ENCODE data around the gene SKAP1. TPM values are rescaled to one million over a fixed set of nuclear protein-coding genes. Genes with fewer than 3 reads are reported as not detected.

The SKAP1 gene
- total RNA-seq, 1 experiment from 2014 or later: not detected

- Histone ChIP-seq H3K27me3 (ENCODE audit: control insufficient read depth, insufficient read depth, low read length) (no peaks in the 10 kb centered on the region), H3K36me3 (replicated peaks; ENCODE audit: control insufficient read depth, insufficient read depth, low read length) (no peaks in the 10 kb centered on the region; the same call in 1 of the 2 replicates), H3K4me3 (ENCODE audit: insufficient read depth, low read depth, low read length) (no peak overlapping the region)
- DNase-seq: no peak
Observed at GRCh38 chr17:48129981-48130380, 300.0 kb downstream of the SKAP1 start.

- no peak for DNase-seq
- no peak overlapping the region for H3K4me3 ChIP-seq (ENCODE audit: insufficient read depth, low read depth, low read length)
- H3K36me3 ChIP-seq (replicated peaks; ENCODE audit: control insufficient read depth, insufficient read depth, low read length): no peaks in the 10 kb centered on the region; the same call in 1 of the 2 replicates
- H3K27me3 ChIP-seq (ENCODE audit: control insufficient read depth, insufficient read depth, low read length): no peaks in the 10 kb centered on the region
Observed at GRCh38 chr17:48128400-48128799, 301.6 kb downstream of the SKAP1 start.

GRCh38 chr17:48127371-48128051, 302.5 kb downstream of the SKAP1 start:
- Histone ChIP-seq H3K36me3 (replicated peaks; ENCODE audit: control insufficient read depth, insufficient read depth, low read length) (no peaks in the 10 kb centered on the region; the same call in 1 of the 2 replicates), H3K27me3 (ENCODE audit: control insufficient read depth, insufficient read depth, low read length) (no peaks in the 10 kb centered on the region), H3K4me3 (ENCODE audit: insufficient read depth, low read depth, low read length) (no peak overlapping the region)
- no peak for DNase-seq

- H3K27me3 ChIP-seq (ENCODE audit: control insufficient read depth, insufficient read depth, low read length): no peaks in the 10 kb centered on the region
- H3K36me3 ChIP-seq (replicated peaks; ENCODE audit: control insufficient read depth, insufficient read depth, low read length): peaks cover 4% of the 10 kb centered on the region
- H3K4me3 ChIP-seq (ENCODE audit: insufficient read depth, low read depth, low read length): no peak overlapping the region
- no peak for DNase-seq
Observed at GRCh38 chr17:48126532-48126850, 303.5 kb downstream of the SKAP1 start.

GRCh38 chr17:48125829-48126531, 304.0 kb downstream of the SKAP1 start:
- DNase-seq: no peak

GRCh38 chr17:48123776-48124388, 306.1 kb downstream of the SKAP1 start:
- no peaks in the 10 kb centered on the region for H3K27me3 ChIP-seq (ENCODE audit: control insufficient read depth, insufficient read depth, low read length)
- H3K36me3 ChIP-seq (replicated peaks; ENCODE audit: control insufficient read depth, insufficient read depth, low read length): peaks cover 9% of the 10 kb centered on the region
- no peak for DNase-seq
- H3K4me3 ChIP-seq (ENCODE audit: insufficient read depth, low read depth, low read length): no peak overlapping the region

More at GRCh38 chr17:48125829-48126531, 304.0 kb downstream of the SKAP1 start:
- H3K4me3 ChIP-seq (ENCODE audit: insufficient read depth, low read depth, low read length): no peak overlapping the region
- H3K36me3 ChIP-seq (replicated peaks; ENCODE audit: control insufficient read depth, insufficient read depth, low read length): peaks cover 6% of the 10 kb centered on the region
- H3K27me3 ChIP-seq (ENCODE audit: control insufficient read depth, insufficient read depth, low read length): no peaks in the 10 kb centered on the region

DNA sequence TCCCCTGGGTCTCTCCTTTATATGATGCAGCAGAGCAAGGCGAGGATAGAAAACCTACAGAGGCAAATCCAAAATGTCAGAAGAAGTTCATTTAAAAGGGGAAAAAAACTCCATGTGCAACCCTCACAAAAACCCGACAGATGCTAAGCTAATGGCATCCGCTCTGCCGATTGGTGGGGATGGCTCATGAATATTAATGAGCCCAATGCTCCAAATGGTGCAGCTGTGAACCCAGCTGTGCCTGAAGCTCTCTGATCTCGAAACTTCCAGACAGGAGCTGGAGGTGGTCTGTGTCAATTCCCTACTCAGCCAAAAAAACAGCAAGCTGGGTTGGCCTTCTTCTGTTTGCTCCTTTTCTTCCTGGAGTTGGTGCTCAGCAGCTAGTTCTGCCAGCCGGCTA, 306.9 kb downstream of the SKAP1 start:
- Histone ChIP-seq H3K36me3 (replicated peaks; ENCODE audit: control insufficient read depth, insufficient read depth, low read length) (peaks cover 12% of the 10 kb centered on the region), H3K27me3 (ENCODE audit: control insufficient read depth, insufficient read depth, low read length) (no peaks in the 10 kb centered on the region), H3K4me3 (ENCODE audit: insufficient read depth, low read depth, low read length) (no peak overlapping the region)
- peak; percentile 69 for DNase-seq

DNA sequence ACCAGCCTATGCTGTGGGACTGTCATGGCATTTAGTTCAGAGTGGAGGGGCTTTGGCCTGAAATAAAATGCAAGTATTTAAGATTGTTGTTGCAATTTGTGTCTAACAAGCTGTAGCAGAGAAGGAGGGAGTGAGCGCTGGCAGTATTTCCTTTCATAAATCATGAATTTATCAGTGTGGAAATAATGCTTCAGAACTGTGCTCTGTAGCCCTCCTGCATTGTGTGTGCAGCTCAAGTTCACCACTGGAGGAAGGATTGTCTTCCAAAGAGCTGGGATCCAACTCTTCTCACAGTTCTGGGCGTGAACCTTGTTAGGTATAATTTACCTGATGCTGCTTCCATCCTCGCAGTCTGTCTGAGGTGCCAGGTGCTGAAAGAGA, 307.4 kb downstream of the SKAP1 start:
- peaks cover 12% of the 10 kb centered on the region for H3K36me3 ChIP-seq (replicated peaks; ENCODE audit: control insufficient read depth, insufficient read depth, low read length)
- DNase-seq: no peak
- H3K4me3 ChIP-seq (ENCODE audit: insufficient read depth, low read depth, low read length): no peak overlapping the region
- no peaks in the 10 kb centered on the region for H3K27me3 ChIP-seq (ENCODE audit: control insufficient read depth, insufficient read depth, low read length)

DNA sequence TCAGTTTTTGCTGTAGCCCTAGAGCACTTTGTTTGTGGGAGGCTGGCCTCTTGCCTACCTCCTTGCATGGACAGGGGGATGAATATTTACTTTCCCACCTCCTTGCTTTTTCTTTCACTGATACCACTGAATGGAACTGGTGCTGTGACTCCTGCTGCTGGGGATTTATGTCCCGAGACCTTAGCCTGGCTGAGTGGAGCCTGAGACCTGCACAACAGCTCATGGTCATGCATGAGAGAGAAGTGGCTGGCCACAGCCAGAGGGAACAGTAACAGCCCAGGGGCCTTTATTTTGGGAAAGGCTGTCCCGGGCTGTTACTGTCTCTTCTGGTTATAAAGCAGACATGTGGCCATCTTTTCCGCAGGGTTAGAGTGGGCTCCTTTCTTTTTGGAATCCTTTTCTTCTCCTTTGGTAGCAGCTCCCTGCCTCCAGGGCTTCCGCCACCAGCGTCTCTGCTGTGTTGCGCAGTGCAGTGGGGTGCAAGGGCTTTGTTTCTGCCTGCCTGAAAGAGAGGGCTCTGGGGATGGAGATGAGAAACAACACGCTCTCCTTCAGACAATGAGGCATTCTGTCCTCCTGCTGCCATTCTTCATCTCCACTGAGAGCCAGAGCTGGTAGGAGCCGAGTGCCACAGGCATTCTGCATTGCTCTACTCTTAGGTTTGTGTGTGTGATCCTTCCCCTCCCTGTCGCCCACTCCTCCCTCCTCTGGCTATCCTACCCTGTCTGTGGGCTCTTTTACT, 307.9 kb downstream of the SKAP1 start:
- H3K4me3 ChIP-seq (ENCODE audit: insufficient read depth, low read depth, low read length): no peak overlapping the region
- H3K36me3 ChIP-seq (replicated peaks; ENCODE audit: control insufficient read depth, insufficient read depth, low read length): peaks cover 12% of the 10 kb centered on the region
- no peak for DNase-seq
- H3K27me3 ChIP-seq (ENCODE audit: control insufficient read depth, insufficient read depth, low read length): no peaks in the 10 kb centered on the region

DNA sequence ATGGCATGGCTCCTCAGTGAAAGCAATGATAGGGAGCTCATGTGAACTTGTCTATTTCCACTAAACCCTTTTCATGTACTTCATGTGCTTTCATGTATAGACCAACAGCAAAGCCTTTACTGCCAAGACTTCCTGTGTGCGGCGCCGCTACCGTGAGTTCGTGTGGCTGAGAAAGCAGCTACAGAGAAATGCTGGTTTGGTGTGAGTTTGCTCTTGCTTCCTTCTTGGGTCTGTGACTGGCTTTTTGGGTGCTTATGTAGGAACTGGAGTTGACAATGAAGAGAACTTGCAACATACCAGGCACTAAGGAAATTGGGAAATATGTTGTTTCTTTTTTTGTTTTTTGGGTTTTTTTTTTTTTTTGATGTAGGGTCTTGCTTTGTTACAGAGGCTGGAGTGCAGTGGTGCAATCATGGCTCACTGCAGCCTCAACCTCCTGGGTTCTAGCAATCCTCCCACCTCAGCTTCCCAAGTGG, 316.8 kb downstream of the SKAP1 start:
- H3K4me3 ChIP-seq (ENCODE audit: insufficient read depth, low read depth, low read length): no peak overlapping the region
- no peaks in the 10 kb centered on the region for H3K27me3 ChIP-seq (ENCODE audit: control insufficient read depth, insufficient read depth, low read length)
- DNase-seq: no peak
- H3K36me3 ChIP-seq (replicated peaks; ENCODE audit: control insufficient read depth, insufficient read depth, low read length): peaks cover 5% of the 10 kb centered on the region

GRCh38 chr17:48111937-48112241, 318.1 kb downstream of the SKAP1 start:
- DNase-seq: no peak
- H3K4me3 ChIP-seq (ENCODE audit: insufficient read depth, low read depth, low read length): no peak overlapping the region
- no peaks in the 10 kb centered on the region for H3K27me3 ChIP-seq (ENCODE audit: control insufficient read depth, insufficient read depth, low read length)
- peaks cover 5% of the 10 kb centered on the region for H3K36me3 ChIP-seq (replicated peaks; ENCODE audit: control insufficient read depth, insufficient read depth, low read length)

DNA sequence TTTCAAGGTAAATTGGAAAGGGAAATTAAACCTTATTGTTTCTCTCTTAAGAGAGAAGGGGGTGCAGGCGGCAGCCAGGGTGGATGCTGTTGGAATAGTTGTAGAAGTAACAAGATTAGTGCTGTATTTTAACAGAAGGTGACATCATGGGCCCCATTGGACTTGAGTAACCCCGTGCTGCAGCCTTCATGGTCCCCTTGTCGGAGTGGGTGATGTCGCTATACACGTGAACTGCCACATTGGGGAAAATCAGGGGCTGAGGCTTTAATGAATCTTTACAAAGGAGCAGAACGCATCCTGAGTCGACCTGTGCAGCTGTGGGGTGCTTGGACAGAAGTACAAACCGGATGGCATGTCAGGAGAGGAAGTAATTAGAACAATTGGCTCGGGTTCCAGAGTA, 319.3 kb downstream of the SKAP1 start:
- no peak for DNase-seq
- Histone ChIP-seq H3K36me3 (replicated peaks; ENCODE audit: control insufficient read depth, insufficient read depth, low read length) (peaks cover 4% of the 10 kb centered on the region), H3K27me3 (ENCODE audit: control insufficient read depth, insufficient read depth, low read length) (no peaks in the 10 kb centered on the region), H3K4me3 (ENCODE audit: insufficient read depth, low read depth, low read length) (no peak overlapping the region)

DNA sequence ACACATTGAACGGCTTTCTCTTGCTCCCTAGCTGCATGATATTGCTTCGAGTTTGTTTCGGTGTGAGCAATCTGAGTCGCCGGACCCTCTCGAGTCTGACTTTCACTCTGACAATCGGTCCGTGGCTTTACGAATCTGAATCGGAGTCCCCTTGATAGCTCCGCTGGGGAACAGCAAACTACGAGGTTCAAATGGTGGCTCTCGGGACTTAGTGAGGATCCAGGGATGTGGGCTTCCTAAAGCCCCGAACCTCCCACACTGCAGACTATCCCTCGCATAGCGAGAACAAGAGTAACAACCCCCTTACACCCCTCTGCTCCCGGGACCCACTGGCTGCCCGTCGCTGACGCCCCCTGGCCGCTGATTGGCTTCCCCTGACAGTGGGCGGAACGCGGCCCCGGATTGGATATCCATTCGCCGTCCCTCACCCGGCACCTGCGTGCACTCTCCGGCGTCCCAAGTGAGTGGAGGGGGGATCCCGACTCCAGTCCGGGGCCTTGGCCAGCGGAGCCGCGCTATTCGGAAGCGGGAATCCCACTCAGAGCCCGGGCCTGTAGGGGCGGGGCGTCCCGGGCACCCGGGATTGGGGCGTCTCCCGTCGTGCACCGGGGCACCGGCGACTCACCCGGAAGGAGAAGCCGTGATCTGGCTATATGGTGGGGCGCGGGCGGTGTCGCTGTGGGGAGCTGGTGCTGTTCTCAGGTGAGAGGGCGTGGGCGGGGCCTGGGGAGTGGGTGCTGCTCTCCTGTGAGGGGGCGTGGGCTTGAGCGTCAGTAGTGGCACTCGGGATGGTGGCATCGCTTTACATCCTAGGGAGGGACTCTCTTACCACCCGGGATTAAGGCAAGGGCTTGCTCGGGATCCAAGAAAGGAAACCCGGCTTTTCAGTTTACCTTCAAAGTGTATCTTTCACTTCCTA, 322.6 kb downstream of the SKAP1 start, which contains the start of gene SNX11:
Gene SNX11, plus strand, starts transcription at position 630 of the 919 bp plus-strand sequence. CDS start 4,278 bp downstream, outside the sequence.
- Histone ChIP-seq H3K4me3 (ENCODE audit: insufficient read depth, low read depth, low read length) (peak within 1 kb of the TSS; percentile 64), H3K27me3 (ENCODE audit: control insufficient read depth, insufficient read depth, low read length) (no peaks in the 10 kb centered on the region), H3K36me3 (replicated peaks; ENCODE audit: control insufficient read depth, insufficient read depth, low read length) (no peaks in the 10 kb centered on the region)
- peak; percentile 95 for DNase-seq

DNA sequence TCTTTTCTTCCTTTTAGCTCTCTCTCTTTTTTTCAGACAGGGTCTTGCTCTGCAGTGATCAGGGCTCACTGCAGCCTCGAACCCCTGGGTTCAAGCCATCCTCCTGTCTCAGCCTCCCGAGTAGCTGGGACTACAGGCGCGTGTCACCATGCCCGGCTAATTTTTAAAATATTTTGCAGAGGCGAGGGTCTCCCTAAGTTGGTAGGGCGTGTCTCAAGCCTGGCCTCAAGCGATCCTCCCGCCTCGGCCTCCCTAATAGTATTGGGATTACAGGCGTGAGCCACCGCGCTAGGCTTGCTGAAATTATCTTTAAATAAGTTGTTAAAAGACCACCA, 323.2 kb downstream of the SKAP1 start:
- no peak for DNase-seq
- Histone ChIP-seq H3K36me3 (replicated peaks; ENCODE audit: control insufficient read depth, insufficient read depth, low read length) (no peaks in the 10 kb centered on the region), H3K4me3 (ENCODE audit: insufficient read depth, low read depth, low read length) (peak overlapping the region; percentile 64), H3K27me3 (ENCODE audit: control insufficient read depth, insufficient read depth, low read length) (no peaks in the 10 kb centered on the region)
